HG02943 (cell line): Measurements from ENCODE around the gene ZNF839.
"Not testable (repeated sequence)": the region's sequence is repeated elsewhere in the genome, so short reads cannot be mapped to it uniquely, and the experiment has no call there.

Source experiments
- ATAC-seq: cut with Tn5 transposase; IDR thresholded peaks from one replicate; pipeline ENCODE4 v1.9.1; 2021; ENCODE audit warnings: mild to moderate bottlenecking, low read depth, moderate library complexity; ENCODE audit not compliant: unreplicated experiment

ZNF839 gene

DNA sequence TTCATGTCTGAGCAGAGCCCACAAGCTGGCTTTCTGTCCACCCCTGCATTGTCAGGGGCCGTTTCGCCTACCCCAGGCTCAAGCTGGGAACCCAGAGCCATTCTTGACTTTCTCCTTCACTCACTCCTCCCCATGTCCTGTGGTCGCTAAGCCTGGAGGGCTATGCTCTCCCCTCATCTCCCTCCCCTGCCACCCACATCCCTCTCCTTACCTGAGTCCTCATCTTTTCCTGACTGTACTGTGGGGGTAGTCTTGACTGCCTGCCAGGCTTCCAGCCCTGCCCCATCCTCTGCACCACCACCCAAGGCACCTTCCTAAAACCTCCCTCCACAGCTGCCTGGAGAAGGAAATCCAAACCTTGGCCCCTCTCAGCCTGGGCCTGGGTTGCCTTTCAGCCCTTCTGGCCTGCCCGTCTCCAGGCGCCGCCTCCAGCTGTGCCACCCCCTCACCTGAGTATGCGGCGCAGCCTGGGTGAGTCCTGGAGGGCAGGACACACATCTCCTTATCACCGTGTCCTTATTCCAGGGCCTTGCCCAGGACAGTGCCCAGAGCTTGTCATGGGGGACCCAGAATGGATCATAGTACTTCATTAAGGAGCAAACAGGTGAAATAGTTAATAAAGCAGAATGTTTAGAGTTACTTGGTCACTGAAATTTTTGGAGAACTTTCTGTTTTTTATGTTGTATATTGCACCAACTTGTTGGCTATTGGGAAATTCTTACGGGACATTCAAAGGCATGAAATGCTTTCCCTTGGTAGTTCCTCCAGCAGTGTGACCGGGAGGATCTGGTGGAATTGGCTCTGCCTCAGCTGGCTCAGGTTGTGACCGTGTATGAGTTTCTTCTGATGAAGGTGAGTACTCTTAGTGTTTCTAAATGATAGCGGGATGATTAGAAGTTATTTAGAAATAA lies 14.5 kb downstream of the ZNF839 start:
- ATAC-seq, result no peak

DNA sequence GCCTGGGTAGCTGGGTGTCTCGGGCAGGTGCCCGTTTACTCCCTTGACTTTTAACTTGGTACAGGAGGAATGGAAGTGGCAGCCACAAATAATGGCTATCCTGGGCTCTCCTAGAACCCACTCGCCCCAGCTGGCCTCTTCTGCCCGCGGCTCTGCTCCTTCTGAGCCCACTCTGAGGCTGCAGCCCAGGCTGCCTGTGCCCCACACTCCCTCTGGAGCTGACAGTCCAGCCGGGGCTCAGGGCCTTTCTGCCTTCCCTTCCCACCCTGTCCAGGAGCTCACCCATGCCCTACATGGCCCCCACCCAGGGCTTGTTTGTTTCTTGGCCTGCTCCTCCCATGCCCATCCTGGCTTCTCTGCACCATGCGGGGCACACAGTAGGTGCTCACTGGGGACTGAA lies 15.6 kb downstream of the ZNF839 start:
- no peak for ATAC-seq

DNA sequence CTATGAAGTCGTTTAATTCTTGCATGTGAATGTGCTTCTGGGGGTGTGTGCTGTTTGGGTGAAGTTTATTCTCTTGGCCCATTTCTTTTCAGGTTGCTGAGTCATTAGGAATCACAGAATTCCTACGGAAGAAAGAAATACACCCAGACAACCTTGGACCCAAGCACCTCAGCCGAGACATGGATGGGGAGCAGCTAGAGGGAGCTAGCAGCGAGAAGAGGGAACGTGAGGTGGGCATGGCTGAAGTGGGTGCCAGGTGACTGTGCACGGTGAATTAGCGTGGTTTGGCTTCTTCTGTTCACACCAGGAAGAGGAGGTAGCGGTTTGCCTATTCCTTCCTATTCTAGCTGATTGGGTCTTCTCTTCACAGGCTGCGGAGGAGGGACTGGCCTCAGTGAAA lies 19.2 kb downstream of the ZNF839 start:
- no peak for ATAC-seq

- no peak for ATAC-seq
Observed at GRCh38 chr14:102341566-102341965, 22.0 kb downstream of the ZNF839 start.

- ATAC-seq, result no peak
Observed at GRCh38 chr14:102342238-102342637, 22.7 kb downstream of the ZNF839 start.

- ATAC-seq, result no peak
Observed at GRCh38 chr14:102344084-102344483, 24.5 kb downstream of the ZNF839 start.

DNA sequence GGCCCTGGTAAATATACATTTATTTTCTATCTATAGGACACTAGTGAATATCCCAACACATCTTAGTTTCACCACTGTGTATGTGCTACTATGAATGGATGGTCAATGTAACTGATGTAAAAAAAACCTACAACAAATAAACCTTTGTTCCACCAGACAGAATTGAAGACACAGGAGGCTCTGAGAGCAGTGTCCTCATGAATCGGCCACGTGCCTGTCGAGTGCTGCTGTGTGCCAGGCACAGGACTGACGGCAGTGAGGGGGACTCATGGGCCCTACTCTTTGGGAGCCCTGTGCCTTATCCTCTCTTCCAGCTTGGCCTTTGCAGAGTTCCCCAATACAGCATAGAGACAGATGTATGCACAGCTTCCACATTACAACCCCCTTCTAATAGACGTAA lies 24.9 kb downstream of the ZNF839 start:
- ATAC-seq, result no peak

DNA sequence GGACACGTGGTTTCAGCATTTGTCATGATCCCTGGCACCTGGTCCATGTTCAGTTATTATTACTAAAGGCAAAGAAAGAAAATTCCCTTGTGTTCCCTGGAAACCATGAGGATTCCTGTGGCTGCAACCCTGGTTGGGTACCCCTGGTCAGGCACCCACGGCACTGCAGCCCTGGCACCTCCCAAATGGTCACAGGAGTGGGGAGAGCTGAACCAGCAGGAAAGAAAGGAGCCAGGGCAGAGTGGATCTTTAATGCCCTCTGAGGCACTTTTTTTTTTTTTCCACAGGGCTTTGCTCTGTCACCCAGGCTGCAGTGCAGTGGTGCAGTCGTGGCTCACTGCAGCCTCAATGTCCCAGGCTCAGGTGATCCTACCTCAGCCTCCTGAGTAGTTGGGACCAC lies 25.7 kb downstream of the ZNF839 start:
- no peak for ATAC-seq

DNA sequence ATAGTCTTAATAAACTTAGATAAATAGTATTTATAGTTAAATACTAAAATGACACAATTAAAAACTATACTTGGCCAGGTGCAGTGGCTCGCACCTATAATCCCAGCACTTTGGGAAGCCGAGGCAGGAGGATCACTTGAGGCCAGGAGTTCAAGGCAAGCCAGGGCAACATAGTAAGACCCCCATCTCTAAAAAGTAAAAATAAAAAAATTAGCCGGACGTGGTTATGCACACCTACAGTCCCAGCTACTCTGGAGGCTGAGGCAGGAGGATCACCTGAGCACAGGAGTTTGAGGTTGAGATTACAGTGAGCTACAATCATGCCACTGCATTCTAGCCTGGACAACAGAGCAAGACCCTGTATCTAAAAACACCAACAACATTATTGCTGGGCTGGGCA lies 27.1 kb downstream of the ZNF839 start:
- no peak for ATAC-seq

GRCh38 chr14:102348376-102348775 lies 28.8 kb downstream of the ZNF839 start:
- ATAC-seq, result no peak

GRCh38 chr14:102351023-102351422 lies 31.5 kb downstream of the ZNF839 start:
- ATAC-seq, result no peak

GRCh38 chr14:102351593-102351992 lies 32.0 kb downstream of the ZNF839 start:
- not testable (repeated sequence) for ATAC-seq

GRCh38 chr14:102352213-102352612 lies 32.7 kb downstream of the ZNF839 start:
- no peak for ATAC-seq

DNA sequence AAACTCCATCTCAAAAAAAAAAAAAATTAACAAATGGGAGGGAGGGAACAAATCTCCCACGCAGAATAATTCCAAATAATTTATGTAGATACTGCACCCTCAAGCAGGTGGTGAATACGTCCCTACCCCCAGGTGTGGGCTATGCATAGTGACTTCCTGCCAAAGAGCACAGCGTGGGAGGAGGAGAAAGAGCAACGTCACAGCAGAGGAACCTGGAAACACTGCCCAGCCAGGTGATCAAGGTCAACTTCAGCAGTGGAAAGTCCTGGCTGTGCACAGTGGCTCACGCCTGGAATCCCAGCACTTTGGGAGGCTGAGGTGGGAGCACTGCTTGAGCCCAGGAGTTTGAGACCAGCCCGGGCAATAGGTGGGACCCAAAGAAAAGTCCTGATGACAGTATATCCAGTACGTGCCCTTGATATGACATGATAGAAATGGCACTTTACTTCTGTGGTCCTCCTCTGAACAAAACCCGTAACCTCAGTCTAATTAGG lies 33.6 kb downstream of the ZNF839 start:
- no peak for ATAC-seq

DNA sequence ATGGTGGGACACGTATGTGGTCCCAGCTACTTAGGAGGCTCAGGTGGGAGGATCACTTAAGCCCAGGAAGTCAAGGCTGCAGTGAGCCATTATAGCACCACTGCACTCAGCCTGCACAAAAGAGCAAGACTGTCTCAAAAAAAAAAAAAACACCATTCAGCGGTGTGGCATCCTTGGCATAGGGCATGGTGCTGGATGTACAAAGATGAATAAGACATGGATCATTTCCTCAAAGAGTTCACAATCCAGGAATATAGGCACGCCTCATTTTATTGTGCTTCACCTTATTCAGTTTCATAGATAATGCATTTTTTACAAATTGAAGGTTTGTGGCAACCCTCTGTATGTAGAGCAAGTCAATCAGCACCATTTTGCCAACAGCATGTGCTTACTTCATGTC lies 36.7 kb downstream of the ZNF839 start:
- no peak for ATAC-seq

- ATAC-seq, result no peak
Observed at GRCh38 chr14:102359341-102359740, 39.8 kb downstream of the ZNF839 start.

- ATAC-seq, result no peak
Observed at GRCh38 chr14:102360388-102360787, 40.8 kb downstream of the ZNF839 start.

DNA sequence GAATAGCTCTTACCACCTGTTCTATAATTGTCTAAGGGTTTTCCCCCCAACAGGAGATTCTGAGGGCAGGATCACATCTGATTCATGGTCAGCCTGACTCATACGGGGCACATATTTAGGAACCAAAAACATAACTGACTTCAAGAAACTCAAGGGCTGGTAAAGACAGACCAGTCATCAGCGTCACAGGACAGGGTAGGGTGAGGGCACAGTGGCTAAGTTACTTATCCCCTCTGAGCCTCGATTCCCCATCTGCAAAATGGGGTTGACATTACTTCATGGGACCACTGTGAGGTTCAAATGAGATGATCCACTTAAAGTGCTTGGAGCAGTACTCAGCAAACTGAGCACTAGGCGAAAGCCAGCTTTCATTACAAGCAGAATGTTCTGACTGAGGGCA lies 42.5 kb downstream of the ZNF839 start:
- no peak for ATAC-seq

DNA sequence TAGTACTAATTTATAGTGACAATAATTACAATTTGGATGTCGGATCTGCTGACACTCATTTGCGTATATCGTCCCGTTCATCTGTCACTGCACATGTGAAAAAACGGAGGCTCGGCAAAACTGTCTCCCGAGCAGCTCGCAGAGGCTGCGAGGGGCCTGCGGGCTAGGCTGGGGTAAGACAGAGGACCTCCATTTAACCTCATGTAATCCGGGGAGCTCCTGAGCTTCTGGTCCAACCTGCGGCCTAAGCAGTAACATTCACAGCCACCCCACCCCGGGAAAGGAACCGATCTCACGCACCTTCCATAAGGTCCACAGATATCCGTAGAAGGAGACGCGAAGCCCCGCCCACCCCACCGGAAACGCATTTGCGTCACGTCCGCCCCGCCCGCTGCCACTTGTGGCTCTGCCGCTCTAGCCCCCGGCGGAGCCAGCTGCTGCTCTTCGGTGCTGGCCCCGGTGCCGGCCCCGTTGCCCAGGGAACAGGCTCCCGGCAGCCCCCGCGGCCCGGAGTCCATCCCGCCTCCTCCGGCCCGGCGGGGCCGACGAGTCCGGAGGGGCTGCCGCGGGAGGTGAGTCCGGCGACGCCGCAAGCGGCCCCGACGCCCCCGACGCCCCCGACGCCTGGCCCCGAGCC lies 43.1 kb downstream of the ZNF839 start, which contains the start of the genes CINP and TECPR2:
Gene CINP (minus strand): TSS at position 346 of the 637 bp plus-strand sequence. CDS start 39 bp downstream, at position 307.
Gene TECPR2 (plus strand): TSS at position 397 of the 637 bp plus-strand sequence. CDS start 13,781 bp downstream, outside the sequence.
- ATAC-seq, result peak; percentile 76

DNA sequence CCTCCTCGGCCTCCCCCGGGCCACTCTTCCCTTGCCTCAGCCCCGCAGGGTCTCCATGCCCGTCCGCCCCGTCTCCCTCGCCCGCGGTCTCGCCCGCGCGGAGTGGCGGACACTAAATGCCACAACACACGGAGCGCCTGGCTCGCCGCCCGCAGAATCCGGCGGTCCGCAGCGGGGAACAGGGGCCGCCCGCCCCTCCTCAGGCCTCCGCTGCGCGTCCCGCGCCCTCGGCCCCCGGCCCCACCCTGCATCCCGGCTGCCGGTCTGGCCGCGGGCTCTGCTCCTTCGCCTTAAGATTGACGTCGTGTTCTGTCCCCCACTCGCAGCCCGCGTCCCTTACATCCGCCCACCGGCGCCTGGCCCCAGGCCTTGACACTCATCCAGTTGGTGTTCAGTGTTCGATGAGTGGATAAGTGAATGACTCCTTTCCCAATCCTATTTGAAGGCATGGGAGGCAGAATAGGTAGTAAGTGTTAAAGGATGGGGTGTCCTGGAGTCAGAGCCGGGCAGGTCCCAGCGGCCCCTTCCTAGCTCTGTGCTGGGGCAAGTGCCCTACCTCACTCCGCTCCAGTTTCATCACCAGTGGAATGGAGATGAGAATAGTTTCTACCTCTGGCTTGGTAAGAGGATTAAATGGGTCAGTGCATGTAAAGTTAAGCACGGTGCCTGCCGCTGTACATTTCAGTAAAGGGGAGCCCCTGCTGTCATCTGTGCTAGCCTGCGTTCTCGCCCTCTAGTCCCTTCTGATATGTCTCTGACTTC lies 43.8 kb downstream of the ZNF839 start:
- ATAC-seq, result peak; percentile 26
